Esophagus squamous epithelium (tissue), 4 donors: ENCODE measurements around the gene BRMS1L.

Experiments used
- POLR2A ChIP-seq, 4 donors: fragments of 450-650 bp; IDR thresholded peaks; one replicate each; pipeline ENCODE4 v1.6.1; 2017; ENCODE audit warnings: antibody characterized with exemption in 4 of 4, mild to moderate bottlenecking in 4 of 4, moderate library complexity in 3 of 4
- TF ChIP-seq, protein P1 (sequence below), 6 experiments: fragments of 450-650 bp in 4 of 6; fragments of 200-600 bp in 2 of 6; sonication (generic) in 2 of 6; IDR thresholded peaks; one replicate each; pipeline ENCODE4 v1.5.1; 2016 to 2019; ENCODE audit warnings: antibody characterized with exemption in 6 of 6, mild to moderate bottlenecking in 4 of 6, moderate library complexity in 4 of 6

DNA sequence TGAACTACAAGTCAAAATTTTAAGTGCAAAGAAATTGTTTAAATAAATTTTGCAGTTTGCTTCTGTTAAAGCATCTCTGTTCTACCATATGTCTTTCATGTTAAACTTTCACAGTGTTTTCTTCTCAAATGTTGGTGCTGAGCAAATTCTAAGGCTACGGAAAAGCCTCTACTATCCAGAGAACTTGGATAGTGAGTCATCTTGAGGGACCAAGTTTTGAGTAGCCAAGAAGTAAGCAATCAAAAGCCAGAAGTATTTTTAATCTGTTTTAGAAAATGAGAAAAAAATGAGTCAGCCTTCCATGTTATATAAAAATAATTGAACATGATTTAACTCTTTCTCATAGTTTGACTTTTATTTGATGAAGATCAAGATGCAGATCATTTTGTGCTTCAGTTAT, 3.3 kb downstream of the BRMS1L start:
- TF ChIP-seq, protein P1, sequence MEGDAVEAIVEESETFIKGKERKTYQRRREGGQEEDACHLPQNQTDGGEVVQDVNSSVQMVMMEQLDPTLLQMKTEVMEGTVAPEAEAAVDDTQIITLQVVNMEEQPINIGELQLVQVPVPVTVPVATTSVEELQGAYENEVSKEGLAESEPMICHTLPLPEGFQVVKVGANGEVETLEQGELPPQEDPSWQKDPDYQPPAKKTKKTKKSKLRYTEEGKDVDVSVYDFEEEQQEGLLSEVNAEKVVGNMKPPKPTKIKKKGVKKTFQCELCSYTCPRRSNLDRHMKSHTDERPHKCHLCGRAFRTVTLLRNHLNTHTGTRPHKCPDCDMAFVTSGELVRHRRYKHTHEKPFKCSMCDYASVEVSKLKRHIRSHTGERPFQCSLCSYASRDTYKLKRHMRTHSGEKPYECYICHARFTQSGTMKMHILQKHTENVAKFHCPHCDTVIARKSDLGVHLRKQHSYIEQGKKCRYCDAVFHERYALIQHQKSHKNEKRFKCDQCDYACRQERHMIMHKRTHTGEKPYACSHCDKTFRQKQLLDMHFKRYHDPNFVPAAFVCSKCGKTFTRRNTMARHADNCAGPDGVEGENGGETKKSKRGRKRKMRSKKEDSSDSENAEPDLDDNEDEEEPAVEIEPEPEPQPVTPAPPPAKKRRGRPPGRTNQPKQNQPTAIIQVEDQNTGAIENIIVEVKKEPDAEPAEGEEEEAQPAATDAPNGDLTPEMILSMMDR (IDR thresholded peaks at IDR 0.05) = no peak
- no peak for TF ChIP-seq POLR2A (IDR thresholded peaks at IDR 0.05)
